GM18909 (cell line): ENCODE measurements around the gene PPP5C.
"Not testable (repeated sequence)": the region's sequence is repeated elsewhere in the genome, so short reads cannot be mapped to it uniquely, and the experiment has no call there.

ENCODE experiments used
- ATAC-seq: cut with Tn5 transposase; IDR thresholded peaks from one replicate; pipeline ENCODE4 v1.9.1; 2021; ENCODE audit warnings: mild to moderate bottlenecking; ENCODE audit not compliant: unreplicated experiment, poor library complexity

Gene PPP5C

GRCh38 chr19:46402725-46403124 lies 55.8 kb downstream of the PPP5C start:
- ATAC-seq = no peak

DNA sequence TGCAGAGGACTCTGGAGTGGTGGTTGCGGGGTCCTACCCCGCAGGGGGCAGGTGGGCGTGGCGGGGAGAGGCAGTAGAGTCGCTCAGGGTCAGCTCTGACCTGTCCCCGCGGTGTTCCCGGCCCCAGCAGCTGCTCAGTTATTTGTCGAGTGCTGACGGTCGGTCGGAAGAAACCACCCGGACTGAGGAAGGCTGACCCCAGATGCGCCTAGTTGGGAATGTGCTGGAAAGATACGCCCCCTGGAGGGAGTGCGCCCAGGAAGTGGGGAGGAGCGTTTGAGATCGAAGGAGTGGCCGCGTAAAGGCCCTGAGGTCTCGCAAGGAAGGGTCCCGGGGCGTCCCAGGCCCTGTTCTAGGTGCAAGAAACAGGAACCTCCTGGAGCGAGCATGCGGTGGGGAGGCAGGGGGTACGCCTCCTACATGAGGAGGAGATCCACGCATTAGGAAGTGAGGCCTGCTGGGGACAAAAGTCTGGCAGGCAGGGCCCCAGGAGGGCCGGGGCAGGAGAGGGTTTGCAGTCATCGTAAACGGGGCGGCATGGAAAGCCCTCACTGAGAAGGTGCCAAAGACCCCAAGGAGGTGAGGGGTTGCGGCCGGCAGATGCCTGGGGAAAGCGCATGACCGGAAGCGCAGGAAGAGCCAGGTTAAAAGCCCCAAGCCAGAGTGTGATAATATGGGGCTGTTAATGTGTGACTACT lies 57.3 kb downstream of the PPP5C start:
- ATAC-seq = no peak

DNA sequence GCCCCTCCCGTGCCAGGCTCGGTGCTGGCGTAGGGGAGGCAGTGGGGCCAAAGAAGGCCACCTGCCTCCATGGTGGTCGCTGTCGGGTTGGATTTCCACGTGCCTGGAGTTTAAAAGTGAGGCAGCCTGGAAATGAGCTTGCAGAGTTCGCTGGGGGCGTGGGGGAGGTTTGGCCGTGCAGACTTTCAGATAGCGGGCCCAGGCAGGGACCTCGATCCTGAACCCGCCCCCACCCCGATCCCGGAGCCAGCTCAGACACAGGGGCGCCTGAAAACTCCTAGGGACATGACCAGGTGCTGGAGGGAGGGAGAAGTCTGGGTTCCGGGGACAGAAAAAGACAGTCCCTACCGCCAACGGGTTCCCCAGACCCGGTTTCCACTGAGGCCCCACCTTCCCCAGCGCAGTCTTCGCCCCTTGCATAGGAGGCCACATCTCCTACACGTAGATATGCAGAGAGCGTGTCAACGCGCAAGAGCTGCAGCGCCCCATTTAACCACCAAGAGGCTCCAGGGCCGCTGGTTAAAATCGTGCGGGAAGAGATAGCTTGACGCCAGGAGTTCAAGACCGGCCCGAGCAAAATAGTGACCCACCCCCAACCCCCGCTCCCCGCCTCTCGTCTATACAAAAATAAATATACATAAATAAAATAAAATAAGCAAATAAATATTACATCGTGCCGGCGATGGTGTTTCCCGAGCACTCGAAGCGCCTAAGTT lies 58.0 kb downstream of the PPP5C start:
- ATAC-seq = no peak

DNA sequence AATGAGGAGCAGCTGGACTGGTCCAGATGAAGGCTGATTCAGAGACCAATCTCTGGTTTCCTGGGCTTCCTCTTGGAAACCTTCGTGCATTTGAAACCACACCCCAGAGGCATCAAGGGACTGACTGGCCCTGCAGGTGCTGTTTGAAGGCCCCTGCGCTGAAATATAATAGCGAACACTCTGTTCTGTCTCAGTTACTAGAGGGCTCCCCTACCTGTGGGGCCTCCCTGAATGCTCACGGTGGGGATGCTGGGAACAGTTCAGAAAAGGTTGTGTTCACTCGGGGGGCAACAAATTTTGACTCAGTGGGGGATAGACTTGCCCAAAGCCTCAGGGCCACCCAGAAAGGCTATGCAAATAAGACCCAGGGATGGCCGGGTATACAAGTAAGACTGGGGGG lies 60.1 kb downstream of the PPP5C start:
- no peak for ATAC-seq

GRCh38 chr19:46407856-46408663 lies 61.2 kb downstream of the PPP5C start:
- ATAC-seq = no peak

DNA sequence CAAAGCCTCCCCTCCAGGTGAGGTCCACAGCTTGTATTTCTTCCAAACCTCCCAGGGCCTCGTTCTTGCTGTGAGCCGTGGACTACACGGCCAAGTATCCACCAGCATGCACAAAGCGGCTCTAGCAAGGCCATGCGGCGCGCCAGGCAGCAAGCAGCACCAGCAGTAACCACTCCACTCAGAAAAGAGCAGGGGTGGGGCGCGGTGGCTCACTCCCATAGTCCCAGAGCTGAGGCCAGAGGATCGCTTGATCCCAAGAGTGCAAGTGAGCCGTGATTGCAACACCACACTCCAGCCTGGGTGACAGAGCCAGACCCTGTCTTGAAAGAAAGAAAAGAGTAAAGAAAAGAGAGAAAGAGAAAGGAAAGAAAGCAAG lies 61.8 kb downstream of the PPP5C start:
- no peak for ATAC-seq

- no peak for ATAC-seq
Measured at GRCh38 chr19:46409191-46409590, 62.3 kb downstream of the PPP5C start.

GRCh38 chr19:46410205-46411087 lies 63.6 kb downstream of the PPP5C start:
- ATAC-seq = no peak

DNA sequence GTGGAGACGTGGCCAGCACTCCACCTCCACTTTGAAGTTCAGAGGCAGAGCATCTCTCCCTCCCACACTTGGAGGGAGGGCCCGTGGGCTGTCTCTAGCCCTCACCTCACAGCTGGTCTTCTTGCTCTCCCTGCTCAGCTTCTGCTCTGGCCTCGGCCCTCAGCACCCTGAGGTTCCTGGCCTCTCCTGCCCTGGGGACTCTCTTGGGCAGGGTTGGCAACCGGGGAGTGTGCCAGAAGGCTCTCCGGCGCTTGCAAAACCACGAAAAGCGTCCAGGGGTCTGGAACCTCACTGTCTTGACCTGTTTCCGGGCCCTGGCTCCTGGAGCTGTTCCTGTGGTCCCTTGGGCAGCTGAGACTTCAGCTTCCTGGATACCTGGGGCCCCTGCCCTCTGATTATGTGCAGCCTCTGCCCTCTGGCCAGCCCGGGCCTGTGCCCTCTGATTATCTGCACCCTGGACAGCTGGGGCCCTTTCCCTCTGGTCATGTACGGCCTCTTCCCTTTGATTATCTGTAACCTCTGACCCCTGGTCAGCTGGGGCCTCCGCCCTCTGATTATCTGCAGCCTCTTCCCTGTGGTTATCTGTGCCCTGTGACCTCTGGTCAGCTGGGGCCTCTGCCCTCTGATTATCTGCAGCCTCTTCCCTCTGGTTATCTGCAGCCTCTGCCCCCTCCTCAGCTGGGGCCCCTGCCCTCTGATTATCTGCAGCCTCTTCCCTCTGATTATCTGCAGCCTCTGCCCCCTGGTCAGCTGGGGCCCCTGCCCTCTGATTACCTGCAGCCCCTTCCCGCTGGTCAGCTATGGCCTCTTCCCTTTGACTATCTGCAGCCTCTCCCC lies 64.4 kb downstream of the PPP5C start:
- ATAC-seq = no peak

DNA sequence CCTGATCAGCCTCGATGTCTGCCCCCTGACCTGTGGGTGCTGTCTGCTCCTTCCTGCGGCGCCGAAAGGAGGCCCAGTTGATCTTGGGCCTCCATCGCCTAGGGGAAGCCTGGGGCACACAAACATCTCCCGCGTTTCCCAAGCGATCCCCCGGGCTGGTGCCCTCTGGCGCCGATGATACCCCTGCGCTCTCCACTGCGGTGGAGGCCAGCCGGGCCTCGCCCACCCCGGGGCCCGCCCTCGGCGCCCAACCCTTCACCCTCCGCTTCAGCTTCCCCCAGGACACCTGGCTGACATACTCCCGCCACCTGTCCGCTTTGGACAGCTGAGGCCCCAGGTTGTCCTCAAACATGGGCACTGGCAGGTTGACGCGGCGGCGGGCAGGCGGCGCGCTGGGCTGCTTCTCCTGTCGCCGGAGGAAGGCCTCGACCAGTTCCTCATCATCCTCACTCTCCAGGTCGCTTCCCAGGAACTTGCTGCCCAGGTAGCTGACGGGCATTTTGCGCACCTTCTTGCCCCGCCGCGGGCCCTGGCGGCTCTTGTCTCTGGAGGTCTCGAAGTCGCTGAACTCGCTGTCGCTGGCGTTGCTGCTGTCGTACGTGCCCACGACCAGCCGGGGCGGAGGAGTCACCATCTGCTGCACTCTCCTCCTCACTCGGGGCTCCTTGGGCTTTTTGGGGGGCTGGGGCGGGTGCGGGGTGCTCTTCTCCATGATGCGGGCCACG lies 65.2 kb downstream of the PPP5C start:
- ATAC-seq = no peak

DNA sequence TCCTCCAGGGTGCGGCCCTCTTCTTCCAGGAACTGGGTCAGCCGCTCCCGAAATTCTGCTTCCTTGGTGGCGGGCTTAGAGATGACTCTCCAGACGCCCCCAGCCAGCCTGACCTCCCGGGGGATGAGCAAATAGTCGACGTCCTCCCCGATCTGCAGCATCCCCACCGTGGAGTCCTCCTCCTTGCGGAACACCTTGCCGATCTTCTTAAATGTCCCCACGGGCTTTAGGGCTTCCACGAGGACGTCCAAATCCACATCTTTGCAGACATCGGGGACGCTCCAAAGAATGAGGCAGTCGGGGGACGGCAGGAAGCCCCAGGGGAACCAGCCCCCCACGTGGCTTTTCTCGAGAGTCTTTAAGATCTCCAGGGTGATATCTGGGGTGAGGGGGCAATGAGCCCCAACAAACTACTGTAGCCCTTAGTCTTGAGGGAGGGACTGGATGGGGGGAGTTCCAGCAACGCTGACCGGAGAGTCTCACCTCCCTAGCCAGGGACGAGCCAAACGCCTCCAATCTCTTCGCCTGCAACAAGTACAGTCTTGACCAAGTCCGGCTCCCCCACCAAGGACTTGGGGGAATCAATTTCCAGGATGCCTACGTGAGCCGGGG lies 65.9 kb downstream of the PPP5C start:
- ATAC-seq = no peak

DNA sequence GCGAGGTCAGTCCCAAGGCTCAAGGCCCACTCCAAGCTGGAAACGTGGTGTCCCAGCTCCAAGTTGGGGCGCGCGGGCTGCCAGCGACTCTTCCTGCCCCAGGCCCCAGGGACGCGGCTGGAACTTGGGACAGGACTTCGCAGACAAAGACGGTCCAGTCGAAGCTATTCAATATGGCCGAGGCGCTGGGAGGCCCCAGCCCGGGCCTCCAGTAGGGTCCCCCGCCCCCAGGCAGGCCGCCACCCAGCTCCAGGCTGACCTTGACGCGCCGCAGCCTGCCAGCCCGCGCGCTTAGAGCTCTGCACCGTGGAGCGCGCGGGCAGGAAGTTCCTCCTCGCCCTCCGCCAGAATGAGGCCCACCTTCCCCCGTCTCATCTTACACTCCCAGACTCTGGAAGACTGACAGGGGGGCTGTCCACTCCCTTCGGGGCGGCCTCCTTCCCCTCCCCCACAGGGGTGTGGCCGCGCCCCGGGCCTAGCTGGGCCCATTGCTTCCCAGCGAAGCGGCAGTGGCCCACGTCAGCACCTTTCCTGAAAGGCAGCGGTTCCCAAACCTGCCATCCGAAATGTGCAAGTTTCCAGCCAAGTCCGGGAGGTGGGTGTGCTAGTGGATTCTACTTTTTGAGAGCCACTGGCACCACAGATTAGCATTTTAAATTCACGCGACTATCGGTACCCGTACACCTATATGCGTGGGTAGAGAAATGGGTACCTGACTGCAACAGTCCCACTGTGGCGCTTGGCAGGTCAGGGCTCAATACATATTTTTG lies 66.6 kb downstream of the PPP5C start, which contains the start of gene CCDC8:
CCDC8 (minus strand) TSS at position 303 of the 770 bp plus-strand sequence. CDS start 754 bp downstream, outside the sequence.
- no peak for ATAC-seq

DNA sequence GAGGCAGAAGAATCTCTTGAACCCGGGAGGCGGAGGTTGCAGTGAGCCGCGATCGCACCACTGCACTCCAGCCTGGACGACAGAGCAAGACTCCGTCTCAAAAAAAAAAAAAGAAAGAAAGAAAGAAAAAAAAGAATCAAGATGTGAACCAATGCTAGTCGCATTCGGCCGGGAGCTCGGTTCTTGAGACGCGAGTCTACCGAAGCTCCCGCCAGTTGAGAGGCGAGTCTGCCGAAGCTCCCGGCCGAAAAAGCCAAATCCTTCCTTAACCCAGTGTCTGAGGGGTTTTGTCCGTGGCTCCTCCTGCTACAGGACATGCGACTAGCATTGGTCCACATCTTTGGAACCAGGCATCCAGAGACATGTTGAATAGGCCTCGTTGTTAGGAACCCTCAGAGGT lies 68.0 kb downstream of the PPP5C start:
- ATAC-seq = not testable (repeated sequence)

DNA sequence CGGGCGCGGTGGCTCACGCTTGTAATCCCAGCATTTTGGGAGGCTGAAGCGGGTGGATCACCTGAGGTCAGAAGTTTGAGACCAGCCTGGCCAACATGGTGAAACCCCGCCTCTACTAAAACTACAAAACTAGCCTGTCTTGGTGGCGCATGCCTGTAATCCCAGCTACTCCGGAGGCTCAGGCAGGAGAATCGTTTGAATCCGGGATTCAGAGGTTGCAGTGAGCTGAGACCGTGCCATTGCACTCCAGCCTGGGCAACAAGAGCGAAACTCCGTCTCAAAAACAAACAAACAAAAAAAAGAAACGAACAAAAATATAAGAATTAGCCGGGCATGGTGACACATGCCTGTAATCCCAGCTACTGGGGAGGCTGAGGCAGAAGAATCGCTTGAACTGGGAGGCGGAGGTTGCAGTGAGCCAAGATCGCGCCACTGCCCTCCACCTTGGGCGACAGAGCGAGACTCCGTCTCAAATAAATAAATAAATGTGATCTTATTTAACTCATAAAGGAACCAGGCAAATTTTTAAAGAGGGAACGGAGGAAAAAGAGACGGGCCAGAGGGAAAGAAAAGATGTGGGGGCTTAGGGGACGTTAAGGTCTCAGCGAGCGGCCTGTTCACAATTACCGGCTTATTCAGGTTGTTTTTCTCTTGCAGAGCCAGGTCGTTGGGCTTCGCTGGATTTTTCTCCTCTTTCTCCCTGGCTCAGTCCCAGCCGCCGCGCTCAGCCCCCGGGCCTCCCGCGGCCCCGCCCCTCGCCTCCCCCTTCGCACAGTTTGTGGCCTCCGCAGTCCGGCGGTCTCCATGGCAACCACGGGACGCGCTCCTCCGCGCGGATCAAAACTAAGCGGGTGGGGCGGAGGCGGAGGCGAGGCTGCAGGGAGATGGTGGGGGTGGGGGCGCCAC lies 69.2 kb downstream of the PPP5C start:
- ATAC-seq = not testable (repeated sequence)

DNA sequence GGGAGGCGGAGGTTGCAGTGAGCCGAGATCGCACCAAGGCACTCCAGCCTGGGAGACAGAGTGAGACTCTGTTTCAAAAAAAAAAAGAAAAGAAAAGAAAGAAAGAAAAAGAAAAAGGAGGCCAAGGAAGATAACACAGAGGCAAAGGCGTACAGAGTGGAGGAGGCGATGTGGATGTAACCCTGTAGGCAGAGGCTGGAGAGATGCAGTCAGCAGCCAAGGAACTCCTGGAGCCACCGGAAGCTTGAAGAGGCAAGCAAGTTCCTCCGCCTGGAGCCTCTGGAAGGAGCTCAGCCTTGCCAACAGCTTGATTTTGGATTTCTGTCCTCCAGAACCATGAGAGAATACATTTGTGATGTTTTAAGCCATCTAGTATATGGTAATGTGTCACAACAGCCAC lies 73.2 kb downstream of the PPP5C start:
- no peak for ATAC-seq

GRCh38 chr19:46422344-46422743 lies 75.5 kb downstream of the PPP5C start:
- ATAC-seq = no peak
